ENCODE measurements around the gene SLC17A4. TPM values are rescaled to one million over a fixed set of nuclear protein-coding genes. Genes with fewer than 3 reads are reported as not detected.
"Not testable (repeated sequence)": the region's sequence is repeated elsewhere in the genome, so short reads cannot be mapped to it uniquely, and the experiment has no call there.

The SLC17A4 gene
- total RNA-seq, 2 donors from 2014 or later: not detected

DNA sequence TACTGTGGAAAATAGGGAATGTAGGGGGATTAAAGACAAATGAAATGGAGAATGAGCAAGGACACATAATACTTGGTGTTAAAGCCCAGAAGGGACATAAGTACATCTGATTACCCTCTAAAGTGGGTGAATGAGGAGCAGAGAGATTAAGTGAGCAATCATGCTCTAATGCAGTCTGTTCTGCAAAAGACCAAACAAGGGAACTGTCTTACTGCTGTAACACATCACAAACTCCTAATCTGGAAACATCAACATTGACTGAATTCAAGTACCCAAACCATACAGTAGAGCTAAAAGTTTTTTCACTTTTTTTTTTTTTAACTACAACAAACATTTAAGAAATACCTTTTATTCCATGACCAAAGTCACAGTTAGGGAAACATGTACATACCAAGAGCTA lies 19.3 kb upstream of the SLC17A4 start:
- Mint-ChIP-seq H3K36me3 (ENCODE audit: low read depth) (no peaks in the 10 kb centered on the region), H3K27me3 (peaks cover 46% of the 10 kb centered on the region), H3K4me1 (no peaks in the 10 kb centered on the region), H3K4me3 (no peak overlapping the region), H3K27ac (no peak overlapping the region), H3K9me3 (no peaks in the 10 kb centered on the region)
- ATAC-seq (replicated peaks): no peak

DNA sequence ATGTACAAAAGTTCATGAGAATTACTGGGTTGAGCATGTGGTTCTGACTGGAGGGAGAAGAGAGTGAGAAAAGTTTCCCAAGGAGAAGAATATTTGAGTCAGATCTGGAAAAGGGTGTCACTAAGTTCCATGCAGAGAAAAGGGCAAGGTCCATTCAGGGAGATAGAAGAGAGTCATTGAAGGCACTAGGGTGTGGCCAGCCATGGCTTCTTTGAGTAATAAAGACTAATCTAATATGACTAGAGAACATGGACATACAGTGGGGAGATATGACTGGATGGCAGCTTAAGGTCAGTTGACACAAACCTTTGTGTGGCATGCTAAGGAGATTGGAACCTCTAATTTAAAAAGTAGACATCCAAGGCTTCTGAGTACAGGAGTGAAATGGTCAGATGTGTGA lies 10.7 kb upstream of the SLC17A4 start:
- Mint-ChIP-seq H3K9me3 (no peaks in the 10 kb centered on the region), H3K4me1 (no peaks in the 10 kb centered on the region), H3K36me3 (ENCODE audit: low read depth) (no peaks in the 10 kb centered on the region), H3K4me3 (no peak overlapping the region), H3K27ac (no peak overlapping the region), H3K27me3 (peaks cover 7% of the 10 kb centered on the region)
- no peak for ATAC-seq (replicated peaks)

DNA sequence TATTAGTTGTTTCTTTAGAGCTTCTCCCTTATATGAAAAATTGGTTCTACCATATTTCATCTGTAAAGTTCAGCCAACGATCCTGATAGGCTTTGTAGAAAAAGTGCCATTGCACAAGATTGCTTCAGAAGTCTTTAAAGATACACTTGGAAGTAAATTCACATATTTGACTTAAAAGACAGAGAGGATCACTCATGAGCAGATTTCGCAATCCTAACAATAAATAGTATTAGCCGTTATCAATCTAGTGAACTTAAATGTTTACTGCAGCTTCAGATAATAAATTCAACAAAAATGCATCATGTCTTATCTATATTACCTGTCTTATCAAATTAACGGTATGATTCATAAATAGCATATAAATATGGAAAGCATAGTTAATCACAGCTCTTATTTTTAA lies 8.7 kb upstream of the SLC17A4 start:
- peaks cover 3% of the 10 kb centered on the region for H3K27me3 Mint-ChIP-seq
- H3K4me3 Mint-ChIP-seq: no peak overlapping the region
- no peak for ATAC-seq (replicated peaks)
- H3K9me3 Mint-ChIP-seq: no peaks in the 10 kb centered on the region
- no peaks in the 10 kb centered on the region for H3K36me3 Mint-ChIP-seq (ENCODE audit: low read depth)
- H3K27ac Mint-ChIP-seq: no peak overlapping the region
- H3K4me1 Mint-ChIP-seq: no peaks in the 10 kb centered on the region

- Mint-ChIP-seq H3K27me3 (peaks cover 1% of the 10 kb centered on the region), H3K4me3 (no peak overlapping the region), H3K9me3 (no peaks in the 10 kb centered on the region), H3K4me1 (no peaks in the 10 kb centered on the region), H3K36me3 (ENCODE audit: low read depth) (no peaks in the 10 kb centered on the region), H3K27ac (no peak overlapping the region)
- no peak for ATAC-seq (replicated peaks)
Observed at GRCh38 chr6:25746968-25747367, 7.6 kb upstream of the SLC17A4 start.

DNA sequence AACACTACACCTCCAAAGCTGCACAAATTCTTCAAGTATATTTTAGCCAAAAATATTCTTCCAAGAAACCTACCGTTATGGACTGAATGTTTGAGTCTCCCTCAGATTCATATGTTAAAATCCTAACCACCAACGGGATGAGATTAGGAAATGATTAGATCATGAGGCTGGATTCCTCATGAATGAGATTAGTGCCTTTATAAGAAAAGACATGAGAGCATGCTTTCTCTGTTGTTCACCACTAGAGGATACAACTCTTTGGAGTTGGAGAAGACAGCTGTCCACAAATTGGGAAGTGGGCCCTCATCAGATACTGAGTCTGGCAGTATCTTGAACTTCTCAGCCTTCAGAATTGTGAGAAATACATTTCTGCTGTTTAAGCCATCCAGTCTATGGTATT lies 7.1 kb upstream of the SLC17A4 start:
- Mint-ChIP-seq H3K27ac (no peak overlapping the region), H3K4me3 (no peak overlapping the region), H3K4me1 (no peaks in the 10 kb centered on the region), H3K36me3 (ENCODE audit: low read depth) (no peaks in the 10 kb centered on the region), H3K9me3 (no peaks in the 10 kb centered on the region), H3K27me3 (no peaks in the 10 kb centered on the region)
- ATAC-seq (replicated peaks): no peak

DNA sequence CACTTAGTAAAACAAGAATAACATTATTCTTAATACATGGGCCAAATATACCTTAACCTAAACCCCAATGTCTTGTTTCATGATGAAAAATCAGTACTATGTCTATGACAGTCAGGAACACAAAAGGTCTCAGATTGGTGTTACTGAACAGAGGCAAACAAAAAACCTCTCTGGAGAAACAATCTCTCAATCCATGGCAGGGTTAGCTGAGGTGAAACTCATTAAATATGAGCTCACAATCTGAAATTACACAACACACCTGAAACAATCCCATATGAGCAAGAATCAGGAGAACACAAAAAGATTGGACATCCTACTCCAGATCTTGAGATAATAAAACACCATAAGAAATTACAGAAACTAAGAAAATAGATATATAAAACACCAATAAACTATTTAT lies 6.5 kb upstream of the SLC17A4 start:
- no peak for ATAC-seq (replicated peaks)
- no peak overlapping the region for H3K27ac Mint-ChIP-seq
- H3K9me3 Mint-ChIP-seq: no peaks in the 10 kb centered on the region
- no peaks in the 10 kb centered on the region for H3K4me1 Mint-ChIP-seq
- no peaks in the 10 kb centered on the region for H3K27me3 Mint-ChIP-seq
- no peak overlapping the region for H3K4me3 Mint-ChIP-seq
- no peaks in the 10 kb centered on the region for H3K36me3 Mint-ChIP-seq (ENCODE audit: low read depth)

DNA sequence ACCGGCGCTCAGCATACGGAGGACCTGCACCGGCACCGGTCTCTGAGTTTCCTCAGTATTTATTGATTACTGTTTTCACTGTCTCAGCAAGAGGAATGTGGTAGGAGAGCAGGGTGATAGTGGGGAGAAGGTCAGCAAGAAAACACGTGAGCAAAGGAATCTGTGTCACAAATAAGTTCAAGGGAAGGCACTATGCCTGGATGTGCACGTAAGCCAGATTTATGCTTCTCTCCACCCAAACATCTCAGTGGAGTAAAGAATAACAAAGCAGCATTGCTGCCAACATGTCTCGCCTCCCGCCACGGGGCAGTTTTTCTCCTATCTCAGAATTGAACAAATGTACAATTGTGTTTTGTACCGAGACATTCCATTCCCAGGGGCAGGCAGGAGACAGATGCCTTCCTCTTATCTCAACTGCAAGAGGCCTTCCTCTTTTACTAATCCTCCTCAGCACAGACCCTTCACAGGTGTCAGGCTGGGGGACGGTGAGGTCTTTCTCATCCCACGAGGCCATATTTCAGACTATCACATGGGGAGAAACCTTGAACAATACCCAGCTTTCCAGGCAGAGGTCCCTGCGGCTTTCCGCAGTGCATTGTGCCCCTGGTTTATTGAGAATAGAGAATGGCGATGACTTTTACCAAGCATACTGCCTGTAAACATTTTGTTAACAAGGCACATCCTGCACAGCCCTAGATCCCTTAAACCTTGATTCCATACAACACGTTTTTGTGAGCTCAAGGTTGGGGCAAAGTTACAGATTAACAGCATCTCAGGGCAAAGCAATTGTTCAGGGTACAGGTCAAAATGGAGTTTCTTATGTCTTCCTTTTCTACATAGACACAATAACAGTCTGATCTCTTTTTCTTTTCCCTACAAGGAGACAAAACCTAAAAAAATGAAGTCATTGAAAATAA lies 5.7 kb upstream of the SLC17A4 start:
- not testable (repeated sequence) for H3K9me3 Mint-ChIP-seq; H3K4me3 Mint-ChIP-seq; H3K4me1 Mint-ChIP-seq; H3K27ac Mint-ChIP-seq; H3K27me3 Mint-ChIP-seq; H3K36me3 Mint-ChIP-seq (ENCODE audit: low read depth); ATAC-seq (replicated peaks)

GRCh38 chr6:25749837-25750236 lies 4.7 kb upstream of the SLC17A4 start:
- Mint-ChIP-seq H3K27me3 (peaks cover 7% of the 10 kb centered on the region), H3K4me3 (no peak overlapping the region), H3K4me1 (no peaks in the 10 kb centered on the region), H3K9me3 (no peaks in the 10 kb centered on the region), H3K27ac (no peak overlapping the region), H3K36me3 (ENCODE audit: low read depth) (no peaks in the 10 kb centered on the region)
- ATAC-seq (replicated peaks): no peak

GRCh38 chr6:25750906-25751305 lies 3.6 kb upstream of the SLC17A4 start:
- H3K36me3 Mint-ChIP-seq (ENCODE audit: low read depth): no peaks in the 10 kb centered on the region
- no peaks in the 10 kb centered on the region for H3K9me3 Mint-ChIP-seq

DNA sequence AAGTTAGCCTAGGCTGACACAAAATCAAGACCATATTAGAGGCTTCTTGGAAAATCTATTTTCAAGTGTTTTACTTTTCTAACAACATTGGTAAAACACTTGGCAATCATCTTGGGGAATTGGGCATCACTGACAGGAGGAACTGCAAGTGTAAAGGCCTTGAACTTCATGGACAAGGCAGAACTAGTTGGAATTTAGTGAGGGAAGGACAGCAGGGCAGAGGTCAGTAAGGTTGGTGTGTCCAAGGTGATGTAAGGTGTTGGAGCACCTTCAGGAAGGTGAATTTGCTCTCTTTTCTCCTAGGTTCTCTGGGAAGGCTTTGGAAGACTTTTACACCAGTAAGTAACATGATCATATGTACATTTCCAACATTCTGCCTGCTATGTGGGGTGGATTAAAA lies 1.5 kb upstream of the SLC17A4 start:
- Mint-ChIP-seq H3K27ac (no peak overlapping the region), H3K4me1 (no peaks in the 10 kb centered on the region), H3K27me3 (peaks cover 7% of the 10 kb centered on the region), H3K9me3 (no peaks in the 10 kb centered on the region), H3K4me3 (no peak overlapping the region), H3K36me3 (ENCODE audit: low read depth) (no peaks in the 10 kb centered on the region)
- ATAC-seq (replicated peaks): no peak

More at GRCh38 chr6:25750906-25751305, 3.6 kb upstream of the SLC17A4 start:
- peaks cover 7% of the 10 kb centered on the region for H3K27me3 Mint-ChIP-seq
- H3K4me3 Mint-ChIP-seq: no peak overlapping the region
- no peak overlapping the region for H3K27ac Mint-ChIP-seq
- ATAC-seq (replicated peaks): no peak
- H3K4me1 Mint-ChIP-seq: no peaks in the 10 kb centered on the region

DNA sequence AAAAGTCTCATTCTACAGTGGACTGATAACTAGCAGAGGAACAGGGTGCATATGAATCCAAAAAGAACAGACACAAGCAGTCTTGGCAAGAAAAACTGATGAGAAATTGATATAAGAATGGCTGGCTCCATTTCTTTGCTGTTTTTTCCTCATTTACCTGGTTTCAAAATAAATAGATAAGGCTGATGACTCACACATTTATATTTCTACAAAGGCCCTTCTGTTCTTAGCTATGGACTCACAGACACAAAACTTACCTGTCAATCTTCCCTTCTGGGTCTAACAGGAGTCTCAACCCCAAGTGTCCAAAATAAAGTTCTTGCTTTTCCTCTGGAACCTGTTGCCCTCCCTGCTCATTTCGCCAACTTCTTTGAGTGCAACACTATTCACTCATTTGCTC lies 941 bp downstream of the SLC17A4 start:
- H3K36me3 Mint-ChIP-seq (ENCODE audit: low read depth): no peaks in the 10 kb centered on the region
- no peak for ATAC-seq (replicated peaks)
- H3K9me3 Mint-ChIP-seq: no peaks in the 10 kb centered on the region
- no peaks in the 10 kb centered on the region for H3K4me1 Mint-ChIP-seq
- H3K27ac Mint-ChIP-seq: no peak overlapping the region
- peaks cover 12% of the 10 kb centered on the region for H3K27me3 Mint-ChIP-seq
- no peak overlapping the region for H3K4me3 Mint-ChIP-seq

DNA sequence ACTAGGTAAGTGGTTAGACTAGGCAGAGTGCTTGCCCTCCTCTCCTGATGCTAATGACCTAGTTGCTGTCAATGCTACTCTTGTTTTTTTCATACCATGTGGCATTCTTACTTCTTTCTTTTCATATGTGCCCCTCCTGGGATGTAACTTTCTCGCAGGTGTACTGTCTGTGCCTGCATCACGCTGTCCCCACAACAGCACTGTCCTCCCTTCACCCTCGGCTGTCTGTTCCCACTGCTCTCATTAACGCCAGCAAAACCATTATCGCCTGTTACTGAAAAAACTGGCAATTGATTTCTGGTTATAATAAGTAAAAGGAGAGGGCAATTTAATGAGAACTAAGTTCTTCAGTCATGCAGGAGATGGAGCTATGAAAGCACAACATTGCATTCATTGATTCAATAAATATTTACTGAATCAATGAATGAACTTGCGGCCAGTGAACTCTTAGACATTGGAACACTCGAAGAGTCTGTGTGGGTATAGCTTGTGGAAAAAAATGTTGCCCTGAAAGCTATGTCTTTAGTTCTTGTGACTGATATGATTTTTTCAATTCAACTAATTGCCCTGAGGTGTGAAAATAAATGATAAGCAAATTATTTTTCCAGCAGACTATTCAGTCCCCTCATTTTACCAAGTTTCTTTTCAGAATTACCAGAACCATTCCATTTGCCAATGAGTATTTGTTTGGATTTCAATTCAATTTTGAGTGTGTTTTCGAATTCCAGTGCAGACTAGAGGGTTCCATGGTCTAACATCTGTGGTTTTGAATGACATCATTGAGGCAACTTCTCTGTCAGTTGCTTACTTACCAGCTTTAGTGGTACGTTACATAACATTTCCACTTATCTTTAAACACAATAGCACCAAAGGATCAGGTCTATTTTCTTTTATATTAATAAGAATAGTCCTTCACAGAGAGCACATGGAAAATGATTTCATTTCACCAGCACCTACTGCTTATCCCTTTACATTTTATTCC lies 2.1 kb downstream of the SLC17A4 start:
- peaks cover 12% of the 10 kb centered on the region for H3K27me3 Mint-ChIP-seq
- H3K36me3 Mint-ChIP-seq (ENCODE audit: low read depth): no peaks in the 10 kb centered on the region
- H3K4me3 Mint-ChIP-seq: no peak overlapping the region
- no peaks in the 10 kb centered on the region for H3K4me1 Mint-ChIP-seq
- no peak for ATAC-seq (replicated peaks)
- no peaks in the 10 kb centered on the region for H3K9me3 Mint-ChIP-seq
- H3K27ac Mint-ChIP-seq: no peak overlapping the region

DNA sequence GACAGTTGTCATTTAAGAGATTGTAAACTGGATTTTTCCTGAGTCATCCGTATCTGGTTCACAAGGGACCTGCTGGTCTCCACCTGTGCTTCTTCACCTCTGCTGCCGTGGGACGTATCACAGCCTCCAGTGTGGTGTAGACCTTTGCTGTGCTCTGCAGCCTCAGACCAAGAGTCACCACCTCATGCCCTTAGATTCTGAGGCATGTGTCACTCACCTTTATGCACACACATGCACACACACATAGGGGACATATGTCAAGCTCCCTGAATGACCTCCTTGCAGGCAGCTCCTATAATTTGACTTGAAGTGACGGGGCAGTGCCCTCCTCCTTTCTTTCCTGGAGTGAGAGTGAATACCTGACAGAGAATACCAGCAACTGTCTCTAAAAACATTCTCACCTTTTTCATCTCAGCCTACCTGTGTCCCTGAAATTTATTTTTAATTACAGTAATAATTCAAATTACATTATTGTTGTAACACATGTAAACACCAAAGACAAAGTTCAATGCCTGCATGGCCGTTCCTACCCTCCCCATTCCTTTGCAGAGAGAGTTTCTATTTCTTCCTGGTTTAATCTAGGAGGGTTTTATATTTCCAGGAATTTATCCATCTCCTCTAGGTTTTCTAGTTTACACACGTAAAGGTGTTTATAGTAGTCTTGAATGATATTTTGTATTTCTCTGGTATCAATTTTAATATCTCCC lies 3.5 kb downstream of the SLC17A4 start:
- no peaks in the 10 kb centered on the region for H3K4me1 Mint-ChIP-seq
- no peak overlapping the region for H3K27ac Mint-ChIP-seq
- no peak overlapping the region for H3K4me3 Mint-ChIP-seq
- H3K36me3 Mint-ChIP-seq (ENCODE audit: low read depth): no peaks in the 10 kb centered on the region
- ATAC-seq (replicated peaks): no peak
- H3K9me3 Mint-ChIP-seq: no peaks in the 10 kb centered on the region
- peaks cover 15% of the 10 kb centered on the region for H3K27me3 Mint-ChIP-seq

DNA sequence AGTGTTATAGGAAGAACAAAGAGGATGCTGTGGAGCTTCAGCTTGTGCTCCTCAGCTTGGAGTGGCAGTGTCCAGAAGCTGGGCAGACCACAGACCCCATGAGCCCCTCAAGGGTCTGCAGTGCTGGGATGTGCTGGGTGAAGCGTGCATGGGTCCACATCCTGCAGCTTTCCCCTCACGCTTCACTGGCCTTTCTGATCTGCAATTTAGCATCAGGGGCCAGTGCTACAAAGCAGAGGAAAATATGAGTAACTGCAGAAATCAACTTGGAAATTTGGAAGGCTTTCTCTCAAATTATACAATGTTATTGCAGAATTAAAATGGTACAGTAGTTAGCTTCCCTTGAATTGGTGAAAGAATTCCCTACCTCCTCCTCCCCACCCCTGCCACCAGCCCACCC lies 10.1 kb downstream of the SLC17A4 start:
- Mint-ChIP-seq H3K9me3 (no peaks in the 10 kb centered on the region), H3K27ac (no peak overlapping the region), H3K4me1 (no peaks in the 10 kb centered on the region), H3K4me3 (no peak overlapping the region), H3K36me3 (ENCODE audit: low read depth) (no peaks in the 10 kb centered on the region), H3K27me3 (peaks cover 23% of the 10 kb centered on the region)
- no peak for ATAC-seq (replicated peaks)
